ENCODE measurements around the gene AZU1. TPM values are rescaled to one million over a fixed set of nuclear protein-coding genes. Genes with fewer than 3 reads are reported as not detected.
A peak's percentile ranks its signal among the peaks of the same experiment; 100 is the strongest.
"Not testable (repeated sequence)": the region's sequence is repeated elsewhere in the genome, so short reads cannot be mapped to it uniquely, and the experiment has no call there.

Gene AZU1
- polyA plus RNA-seq, 4 donors: 0.76 to 2.4 (median 1.2) TPM

GRCh38 chr19:824885-825284, 2.8 kb upstream of the AZU1 start:
- no peak for DNase-seq (ENCODE audit: low read depth in 4 of 4, low spot score in 3 of 4)

- no peak for DNase-seq (ENCODE audit: low read depth in 4 of 4, low spot score in 3 of 4)
Observed at GRCh38 chr19:825897-826644, 1.6 kb upstream of the AZU1 start.

DNA sequence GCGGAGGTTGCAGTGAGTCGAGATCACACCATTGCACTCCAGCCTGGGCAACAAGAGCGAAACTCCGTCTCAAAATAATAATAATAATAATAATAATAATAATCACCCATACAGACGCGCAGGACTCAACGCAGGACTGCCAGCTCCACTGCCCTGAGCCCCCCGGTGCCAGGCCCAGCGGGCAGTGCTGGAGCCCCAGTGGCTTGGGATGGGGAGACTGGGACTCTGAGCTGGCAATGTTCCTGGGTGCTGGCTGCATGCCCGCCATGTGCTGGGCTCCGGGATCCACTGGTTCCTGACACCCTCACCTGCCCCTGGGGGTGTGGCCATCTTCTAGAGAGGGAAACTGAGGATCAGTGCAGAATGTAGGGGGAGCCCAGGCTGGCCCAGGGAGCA, 325 bp upstream of the AZU1 start:
- no peak for DNase-seq (ENCODE audit: low read depth in 4 of 4, low spot score in 3 of 4)

DNA sequence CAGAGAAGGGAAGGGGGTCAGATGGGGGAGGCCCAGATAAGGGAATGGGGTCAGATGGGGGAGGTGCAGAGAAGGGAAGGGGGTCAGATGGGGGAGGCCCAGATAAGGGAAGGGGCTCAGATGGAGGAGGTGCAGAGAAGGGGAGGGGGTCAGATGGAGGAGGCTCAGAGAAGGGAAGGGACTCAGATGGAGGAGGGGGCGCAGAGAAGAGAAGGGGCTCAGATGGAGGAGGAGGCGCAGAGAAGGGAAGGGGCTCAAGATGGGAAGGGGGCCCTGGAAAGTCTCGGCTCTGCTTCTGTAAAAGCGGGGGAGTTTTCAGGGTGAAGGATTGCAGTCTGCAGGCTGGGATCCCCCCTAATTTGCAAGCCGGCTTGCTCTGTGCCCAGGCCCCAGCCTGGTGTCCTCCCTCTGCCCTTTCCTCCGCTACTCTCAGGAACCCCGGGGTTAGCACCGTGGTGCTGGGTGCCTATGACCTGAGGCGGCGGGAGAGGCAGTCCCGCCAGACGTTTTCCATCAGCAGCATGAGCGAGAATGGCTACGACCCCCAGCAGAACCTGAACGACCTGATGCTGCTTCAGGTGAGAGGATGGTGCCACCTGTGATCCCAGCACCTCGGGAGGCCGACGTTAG, 1.6 kb downstream of the AZU1 start:
- no peak for DNase-seq (ENCODE audit: low read depth in 4 of 4, low spot score in 3 of 4)

GRCh38 chr19:831407-832369, 4.1 kb downstream of the AZU1 start:
- no peak for DNase-seq (ENCODE audit: low read depth in 4 of 4, low spot score in 3 of 4)

GRCh38 chr19:834216-834615, 6.6 kb downstream of the AZU1 start:
- DNase-seq (ENCODE audit: low read depth in 4 of 4, low spot score in 3 of 4): no peak

DNA sequence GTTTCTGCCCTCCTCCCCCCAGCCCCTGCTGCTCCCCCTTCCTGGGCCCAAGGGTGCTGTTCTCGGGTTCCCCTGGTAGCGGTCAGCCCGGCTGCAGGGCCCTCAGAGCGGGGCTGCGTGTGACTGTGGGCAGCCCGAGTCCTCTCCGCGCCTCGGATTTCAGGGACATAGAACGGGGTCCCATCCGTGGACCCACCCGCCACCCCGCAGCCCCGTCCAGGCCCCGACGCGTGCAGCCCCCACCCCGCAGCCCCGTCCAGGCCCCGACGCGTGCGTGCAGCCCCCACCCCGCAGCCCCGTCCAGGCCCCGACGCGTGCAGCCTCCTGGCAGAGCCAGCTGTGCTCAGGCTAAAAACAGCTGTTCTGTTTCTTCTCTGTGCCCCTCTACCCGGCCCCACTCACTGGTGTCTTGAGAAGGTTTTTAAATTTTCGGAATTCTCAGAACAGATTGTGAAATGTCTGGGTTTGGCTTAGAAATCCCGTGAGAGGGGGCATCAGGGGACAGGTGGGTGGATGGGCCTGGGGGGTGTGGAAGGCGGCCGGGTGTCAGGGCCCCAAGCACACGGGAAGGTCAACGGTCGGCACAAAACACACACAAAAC, 7.7 kb downstream of the AZU1 start:
- no peak for DNase-seq (ENCODE audit: low read depth in 4 of 4, low spot score in 3 of 4)

- no peak for DNase-seq (ENCODE audit: low read depth in 4 of 4, low spot score in 3 of 4)
Observed at GRCh38 chr19:840519-841206, 13.0 kb downstream of the AZU1 start, which contains the start of gene PRTN3. TSS of gene PRTN3 (plus strand) at chr19:840999. CDS start at chr19:841009, 10 bp downstream.

DNA sequence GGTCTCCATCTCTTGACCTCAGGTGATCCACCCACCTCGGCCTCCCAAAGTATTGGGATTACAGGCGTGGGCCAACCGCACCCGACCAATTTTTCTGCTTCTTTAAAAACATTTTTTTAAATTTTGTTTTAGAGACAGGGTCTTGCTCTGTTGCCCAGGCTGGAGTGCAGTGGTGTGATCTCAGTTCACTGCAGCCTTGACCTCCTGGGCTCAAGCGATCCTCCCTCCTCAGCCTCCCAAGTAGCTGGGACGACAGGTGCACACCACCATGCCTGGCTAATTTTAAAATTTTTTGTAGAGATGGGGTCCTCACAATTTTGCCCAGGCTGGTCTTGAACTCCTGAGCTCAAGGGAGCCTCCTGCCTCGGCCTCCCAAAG, 15.2 kb downstream of the AZU1 start:
- not testable (repeated sequence) for DNase-seq (ENCODE audit: low read depth in 4 of 4, low spot score in 3 of 4)

DNA sequence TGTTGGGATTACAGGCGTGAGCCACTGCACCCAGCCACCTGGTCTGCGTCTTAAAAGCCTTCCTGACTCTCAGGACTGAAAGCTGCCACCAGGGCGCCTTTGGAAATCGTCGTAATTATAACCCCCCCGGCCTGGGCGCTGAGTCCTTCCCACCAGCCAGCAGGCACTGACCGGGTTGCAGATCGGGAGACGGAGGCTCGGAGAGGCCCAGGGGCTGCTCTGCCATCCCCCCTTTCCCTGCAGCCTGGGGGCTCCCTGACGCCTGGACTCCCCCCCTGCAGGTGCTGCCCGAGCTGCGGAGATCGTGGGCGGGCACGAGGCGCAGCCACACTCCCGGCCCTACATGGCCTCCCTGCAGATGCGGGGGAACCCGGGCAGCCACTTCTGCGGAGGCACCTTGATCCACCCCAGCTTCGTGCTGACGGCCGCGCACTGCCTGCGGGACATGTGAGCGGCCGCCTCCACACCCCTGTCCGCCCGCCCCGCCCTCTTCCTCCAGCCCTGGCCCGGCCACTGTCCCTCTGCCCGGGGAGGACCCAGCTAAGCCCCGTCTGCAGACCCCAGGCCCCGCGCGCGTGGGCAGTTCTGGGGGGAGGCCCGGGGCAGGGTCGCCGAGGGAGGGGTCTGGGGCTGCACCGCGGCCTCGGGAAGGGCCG, 15.7 kb downstream of the AZU1 start:
- no peak for DNase-seq (ENCODE audit: low read depth in 4 of 4, low spot score in 3 of 4)

DNA sequence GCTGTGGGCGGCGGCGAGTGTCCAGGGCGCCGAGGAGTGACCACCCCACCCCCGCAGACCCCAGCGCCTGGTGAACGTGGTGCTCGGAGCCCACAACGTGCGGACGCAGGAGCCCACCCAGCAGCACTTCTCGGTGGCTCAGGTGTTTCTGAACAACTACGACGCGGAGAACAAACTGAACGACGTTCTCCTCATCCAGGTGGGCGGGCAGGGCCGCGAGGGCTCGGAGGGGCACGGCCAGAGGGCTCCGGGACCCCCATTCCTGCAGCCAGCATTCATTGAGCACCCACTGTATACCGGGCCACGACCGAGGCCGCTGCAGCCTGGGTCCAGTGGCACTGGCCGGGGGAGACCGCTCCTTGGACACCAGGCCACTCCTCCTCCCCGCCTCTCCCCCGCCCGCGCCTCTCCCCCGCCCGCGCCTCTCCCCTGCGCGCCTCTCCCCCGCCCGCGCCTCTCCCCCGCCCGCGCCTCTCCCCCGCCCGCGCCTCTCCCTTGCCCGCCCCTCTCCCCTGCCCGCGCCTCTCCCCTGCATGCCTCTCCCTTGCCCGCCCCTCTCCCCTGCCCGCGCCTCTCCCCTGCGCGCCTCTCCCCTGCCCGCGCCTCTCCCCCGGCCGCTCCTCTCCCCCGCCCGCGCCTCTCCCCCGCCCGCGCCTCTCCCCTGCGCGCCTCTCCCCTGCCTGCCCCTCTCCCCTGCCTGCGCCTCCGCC, 16.4 kb downstream of the AZU1 start:
- no peak for DNase-seq (ENCODE audit: low read depth in 4 of 4, low spot score in 3 of 4)

GRCh38 chr19:844546-844971, 16.9 kb downstream of the AZU1 start:
- no peak for DNase-seq (ENCODE audit: low read depth in 4 of 4, low spot score in 3 of 4)

- DNase-seq (ENCODE audit: low read depth in 4 of 4, low spot score in 3 of 4): no peak
Observed at GRCh38 chr19:845707-846521, 18.3 kb downstream of the AZU1 start.

DNA sequence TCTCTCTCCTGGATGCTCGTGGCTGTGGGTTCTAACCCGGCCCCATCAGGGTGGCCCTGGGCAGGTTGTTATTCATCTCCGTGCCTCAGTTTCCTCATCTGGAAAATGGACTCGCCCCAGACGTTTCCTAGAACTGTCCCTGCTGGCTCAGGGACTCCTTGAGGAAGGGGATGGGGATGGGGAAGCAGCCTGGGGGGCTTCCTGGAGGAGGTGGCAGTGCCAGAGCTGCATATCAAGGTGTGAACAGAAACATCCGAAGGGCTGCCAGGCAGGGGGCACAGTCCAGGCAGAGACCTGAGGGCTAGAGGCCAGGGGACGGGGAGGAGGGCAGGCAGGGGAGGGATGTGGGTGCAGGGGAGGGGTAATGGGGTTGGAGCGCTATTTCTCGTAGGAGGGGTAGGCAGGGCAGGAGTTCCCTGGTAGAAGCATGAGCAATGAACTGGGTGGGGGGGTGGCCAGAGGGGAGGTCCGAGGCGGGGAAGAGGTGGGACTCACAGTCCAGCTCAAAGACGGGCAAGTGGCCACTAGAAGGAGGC, 20.8 kb downstream of the AZU1 start:
- DNase-seq (ENCODE audit: low read depth in 4 of 4, low spot score in 3 of 4): no peak

GRCh38 chr19:849195-849594, 21.6 kb downstream of the AZU1 start:
- not testable (repeated sequence) for DNase-seq (ENCODE audit: low read depth in 4 of 4, low spot score in 3 of 4)

DNA sequence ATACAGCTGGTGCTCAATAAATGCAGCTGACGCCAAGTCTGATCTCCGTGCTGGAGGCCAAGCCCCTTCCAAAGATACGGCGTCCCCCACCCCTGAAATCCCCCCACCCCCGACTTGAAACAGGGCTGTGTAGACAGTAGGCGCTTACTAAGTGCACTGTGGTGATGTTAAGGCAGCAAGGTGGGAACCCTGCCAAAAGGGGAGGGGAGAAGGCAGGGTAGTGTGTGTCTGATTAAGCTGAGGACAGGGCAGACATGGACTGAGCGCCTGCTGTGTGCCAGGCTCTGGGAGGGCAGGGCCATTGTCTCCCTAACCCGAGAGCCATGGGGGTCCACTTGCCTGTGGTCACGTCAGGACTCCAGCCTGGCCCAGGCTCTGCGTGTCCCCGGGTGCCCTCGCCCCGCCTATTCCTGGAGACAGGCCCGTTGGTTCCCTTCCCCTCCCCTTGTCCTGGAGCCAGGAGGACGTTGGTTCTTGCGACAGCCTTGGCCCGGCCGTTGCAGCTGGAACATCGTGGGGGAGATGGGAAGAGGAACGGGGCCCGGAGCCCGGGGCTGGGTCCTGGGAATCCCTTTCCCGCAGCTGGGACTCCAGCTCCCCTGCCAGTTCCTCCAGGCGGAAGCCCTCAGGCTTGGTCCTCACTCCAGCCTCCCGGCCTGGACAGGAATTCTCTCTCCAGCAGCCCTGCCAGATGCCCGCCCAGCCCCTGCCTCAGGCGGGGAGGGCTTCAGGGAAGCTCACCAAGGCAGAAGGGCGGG, 22.8 kb downstream of the AZU1 start:
- DNase-seq (ENCODE audit: low read depth in 4 of 4, low spot score in 3 of 4): peak in 1 of 4 donors; percentile 54

DNA sequence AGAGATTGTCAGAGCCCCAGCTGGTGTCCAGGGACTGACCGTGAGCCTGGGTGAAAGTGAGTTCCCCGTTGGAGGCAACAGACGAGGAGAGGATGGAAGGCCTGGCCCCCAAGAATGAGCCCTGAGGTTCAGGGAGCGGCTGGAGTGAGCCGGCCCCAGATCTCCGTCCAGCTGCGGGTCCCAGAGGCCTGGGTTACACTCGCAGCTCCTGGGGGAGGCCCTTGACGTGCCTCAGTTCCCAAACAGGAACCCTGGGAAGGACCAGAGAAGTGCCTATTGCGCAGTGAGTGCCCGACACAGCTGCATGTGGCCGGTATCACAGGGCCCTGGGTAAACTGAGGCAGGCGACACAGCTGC, 23.3 kb downstream of the AZU1 start:
- DNase-seq (ENCODE audit: low read depth in 4 of 4, low spot score in 3 of 4): no peak
